ENCODE results near the gene TNFRSF12A. TPM values are rescaled to one million over a fixed set of nuclear protein-coding genes. Genes with fewer than 3 reads are reported as not detected.

Gene TNFRSF12A
- total RNA-seq, 1 donor from 2014 or later = 14.3 TPM

- Histone ChIP-seq H4K20me1 (ENCODE audit: low read depth) (peaks cover 63% of the 10 kb centered on the region), H3K79me2 (ENCODE audit: low read depth) (no peaks in the 10 kb centered on the region), H3K4me3 (no peak overlapping the region), H3F3A (ENCODE audit: low read depth) (peaks cover 21% of the 10 kb centered on the region), H3K27ac (no peak overlapping the region), H3K9ac (no peak overlapping the region), H3K9me3 (ENCODE audit: low read depth) (no peaks in the 10 kb centered on the region), H3K4me1 (peaks cover 4% of the 10 kb centered on the region), H3K36me3 (no peaks in the 10 kb centered on the region), H3K27me3 (peaks cover 16% of the 10 kb centered on the region), H3K4me2 (no peak overlapping the region), H2AFZ (replicated peaks) (no peak overlapping the region)
- peaks cover 5% of the 10 kb centered on the region for H3K9me3 Mint-ChIP-seq
- TF ChIP-seq, protein P1, sequence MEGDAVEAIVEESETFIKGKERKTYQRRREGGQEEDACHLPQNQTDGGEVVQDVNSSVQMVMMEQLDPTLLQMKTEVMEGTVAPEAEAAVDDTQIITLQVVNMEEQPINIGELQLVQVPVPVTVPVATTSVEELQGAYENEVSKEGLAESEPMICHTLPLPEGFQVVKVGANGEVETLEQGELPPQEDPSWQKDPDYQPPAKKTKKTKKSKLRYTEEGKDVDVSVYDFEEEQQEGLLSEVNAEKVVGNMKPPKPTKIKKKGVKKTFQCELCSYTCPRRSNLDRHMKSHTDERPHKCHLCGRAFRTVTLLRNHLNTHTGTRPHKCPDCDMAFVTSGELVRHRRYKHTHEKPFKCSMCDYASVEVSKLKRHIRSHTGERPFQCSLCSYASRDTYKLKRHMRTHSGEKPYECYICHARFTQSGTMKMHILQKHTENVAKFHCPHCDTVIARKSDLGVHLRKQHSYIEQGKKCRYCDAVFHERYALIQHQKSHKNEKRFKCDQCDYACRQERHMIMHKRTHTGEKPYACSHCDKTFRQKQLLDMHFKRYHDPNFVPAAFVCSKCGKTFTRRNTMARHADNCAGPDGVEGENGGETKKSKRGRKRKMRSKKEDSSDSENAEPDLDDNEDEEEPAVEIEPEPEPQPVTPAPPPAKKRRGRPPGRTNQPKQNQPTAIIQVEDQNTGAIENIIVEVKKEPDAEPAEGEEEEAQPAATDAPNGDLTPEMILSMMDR (IDR thresholded peaks at IDR 0.05) = no peak
- no peak for TF ChIP-seq EZH2phosphoT487 (IDR thresholded peaks at IDR 0.05)
- no peak for TF ChIP-seq EZH2 (IDR thresholded peaks at IDR 0.05)
- peak overlapping the region; percentile 71 for H3K4me3 Mint-ChIP-seq
- H3K36me3 Mint-ChIP-seq = peaks cover 8% of the 10 kb centered on the region
- peaks cover 19% of the 10 kb centered on the region for H3K4me1 Mint-ChIP-seq
- DNase-seq (ENCODE audit: low spot score) = no peak
- H3K27me3 Mint-ChIP-seq (ENCODE audit: insufficient read depth, low read depth) = peaks cover 14% of the 10 kb centered on the region
- H3K27ac Mint-ChIP-seq = peak overlapping the region; percentile 12
Observed at GRCh38 chr16:2971985-2972784, 48.0 kb upstream of the TNFRSF12A start.

GRCh38 chr16:2973093-2973492 lies 47.1 kb upstream of the TNFRSF12A start:
- no peaks in the 10 kb centered on the region for H3K36me3 ChIP-seq
- H3K4me1 Mint-ChIP-seq = peaks cover 19% of the 10 kb centered on the region
- no peak overlapping the region for H3K27ac Mint-ChIP-seq
- H3K4me2 ChIP-seq = no peak overlapping the region
- no peak overlapping the region for H3K4me3 ChIP-seq
- peaks cover 15% of the 10 kb centered on the region for H3K27me3 Mint-ChIP-seq (ENCODE audit: insufficient read depth, low read depth)
- H3K27ac ChIP-seq = no peak overlapping the region
- peaks cover 19% of the 10 kb centered on the region for H3F3A ChIP-seq (ENCODE audit: low read depth)
- no peak overlapping the region for H2AFZ ChIP-seq (replicated peaks)
- peaks cover 8% of the 10 kb centered on the region for H3K36me3 Mint-ChIP-seq
- no peak for DNase-seq (ENCODE audit: low spot score)
- peaks cover 4% of the 10 kb centered on the region for H3K4me1 ChIP-seq
- H3K4me3 Mint-ChIP-seq = no peak overlapping the region
- no peak overlapping the region for H3K9ac ChIP-seq
- H3K9me3 Mint-ChIP-seq = peaks cover 2% of the 10 kb centered on the region
- no peaks in the 10 kb centered on the region for H3K9me3 ChIP-seq (ENCODE audit: low read depth)
- TF ChIP-seq EZH2 (IDR thresholded peaks at IDR 0.05) (no peak), EZH2phosphoT487 (IDR thresholded peaks at IDR 0.05) (no peak)
- TF ChIP-seq, protein P1 (IDR thresholded peaks at IDR 0.05) = no peak
- H3K79me2 ChIP-seq (ENCODE audit: low read depth) = no peaks in the 10 kb centered on the region
- peaks cover 59% of the 10 kb centered on the region for H4K20me1 ChIP-seq (ENCODE audit: low read depth)
- H3K27me3 ChIP-seq = peaks cover 7% of the 10 kb centered on the region

DNA sequence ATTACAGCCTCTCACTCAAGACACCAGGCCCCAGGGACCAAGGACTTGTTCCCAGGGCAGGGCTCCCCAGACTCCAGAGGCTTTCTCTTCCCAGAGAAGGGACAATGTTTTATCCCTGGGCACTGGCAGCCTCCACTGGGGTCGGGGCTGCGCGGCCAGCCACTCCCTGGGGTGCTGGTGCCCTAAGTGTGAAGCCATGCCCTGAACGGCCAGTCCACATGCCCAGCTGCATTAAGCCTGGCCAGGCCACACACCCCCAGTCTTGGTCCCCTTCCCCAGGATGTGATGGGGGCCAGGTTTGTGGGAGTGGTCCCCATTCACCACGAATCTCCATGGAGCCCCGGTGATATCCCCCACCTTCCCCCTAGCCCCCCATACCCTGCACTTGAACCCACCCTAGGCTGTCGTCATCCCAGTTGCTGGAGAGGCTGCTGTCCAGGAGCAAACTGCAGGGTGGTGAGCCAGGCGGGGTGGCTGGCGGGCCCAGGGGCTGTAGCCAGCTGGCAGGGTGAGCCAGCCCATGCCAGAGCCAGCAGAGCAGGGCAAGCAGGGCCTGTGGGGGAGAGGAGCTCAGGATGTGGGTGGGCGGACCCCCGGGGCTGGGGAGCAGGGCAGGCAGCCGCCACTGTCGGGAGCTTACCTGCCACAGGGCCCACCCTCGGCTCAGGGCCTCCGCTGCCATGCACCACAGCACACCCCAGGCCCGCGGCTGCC lies 46.4 kb upstream of the TNFRSF12A start:
- no peak overlapping the region for H3K4me3 ChIP-seq
- H3K9me3 ChIP-seq (ENCODE audit: low read depth) = no peaks in the 10 kb centered on the region
- Mint-ChIP-seq H3K4me1 (peaks cover 18% of the 10 kb centered on the region), H3K9me3 (no peaks in the 10 kb centered on the region), H3K27me3 (ENCODE audit: insufficient read depth, low read depth) (peaks cover 10% of the 10 kb centered on the region), H3K27ac (no peak overlapping the region), H3K36me3 (peaks cover 8% of the 10 kb centered on the region), H3K4me3 (no peak overlapping the region)
- H3K27ac ChIP-seq = no peak overlapping the region
- peaks cover 53% of the 10 kb centered on the region for H4K20me1 ChIP-seq (ENCODE audit: low read depth)
- TF ChIP-seq EZH2phosphoT487 (IDR thresholded peaks at IDR 0.05) (no peak), EZH2 (IDR thresholded peaks at IDR 0.05) (no peak)
- TF ChIP-seq, protein P1 (IDR thresholded peaks at IDR 0.05) = no peak
- no peak overlapping the region for H2AFZ ChIP-seq (replicated peaks)
- peaks cover under 1% of the 10 kb centered on the region for H3K27me3 ChIP-seq
- H3K4me2 ChIP-seq = no peak overlapping the region
- no peak for DNase-seq (ENCODE audit: low spot score)
- H3K9ac ChIP-seq = no peak overlapping the region
- H3K79me2 ChIP-seq (ENCODE audit: low read depth) = peaks cover 3% of the 10 kb centered on the region
- peaks cover 4% of the 10 kb centered on the region for H3K4me1 ChIP-seq
- H3F3A ChIP-seq (ENCODE audit: low read depth) = peaks cover 16% of the 10 kb centered on the region
- H3K36me3 ChIP-seq = no peaks in the 10 kb centered on the region
